Kidney capillary endothelial cell (primary cell): ENCODE measurements around the gene CPEB3.
"Not testable (repeated sequence)": the region's sequence is repeated elsewhere in the genome, so short reads cannot be mapped to it uniquely, and the experiment has no call there.

Experiments used
- DNase-seq: peaks from one replicate; pipeline ENCODE4 v3.0.0-alpha.2; 2018; ENCODE audit warnings: low spot score

CPEB3 gene

GRCh38 chr10:92142512-92142911 lies 148.4 kb downstream of the CPEB3 start:
- DNase-seq: no peak

DNA sequence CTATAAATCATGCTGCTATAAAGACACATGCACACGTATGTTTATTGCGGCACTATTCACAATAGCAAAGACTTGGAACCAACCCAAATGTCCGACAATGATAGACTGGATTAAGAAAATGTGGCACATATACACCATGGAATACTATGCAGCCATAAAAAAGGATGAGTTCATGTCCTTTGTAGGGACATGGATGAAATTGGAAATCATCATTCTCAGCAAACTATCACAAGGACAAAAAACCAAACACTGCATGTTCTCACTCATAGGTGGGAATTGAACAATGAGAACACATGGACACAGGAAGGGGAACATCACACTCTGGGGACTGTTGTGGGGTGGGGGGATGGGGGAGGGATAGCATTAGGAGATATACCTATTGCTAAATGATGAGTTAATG lies 149.7 kb downstream of the CPEB3 start:
- DNase-seq: not testable (repeated sequence)

DNA sequence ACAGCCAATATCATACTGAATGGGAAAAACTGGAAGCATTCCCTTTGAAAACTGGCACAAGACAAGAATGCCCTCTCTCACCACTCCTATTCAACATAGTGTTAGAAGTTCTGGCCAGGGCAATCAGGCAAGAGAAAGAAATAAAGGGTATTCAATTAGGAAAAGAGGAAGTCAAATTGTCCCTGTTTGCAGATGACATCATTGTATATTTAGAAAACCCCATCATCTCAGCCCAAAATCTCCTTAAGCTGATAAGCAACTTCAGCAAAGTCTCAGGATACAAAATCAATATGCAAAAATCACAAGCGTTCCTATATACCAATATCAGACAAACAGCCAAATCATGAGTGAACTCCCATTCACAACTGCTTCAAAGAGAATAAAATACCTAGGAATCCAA lies 156.8 kb downstream of the CPEB3 start:
- not testable (repeated sequence) for DNase-seq

GRCh38 chr10:92131275-92131820 lies 159.5 kb downstream of the CPEB3 start:
- DNase-seq: peak; percentile 33

DNA sequence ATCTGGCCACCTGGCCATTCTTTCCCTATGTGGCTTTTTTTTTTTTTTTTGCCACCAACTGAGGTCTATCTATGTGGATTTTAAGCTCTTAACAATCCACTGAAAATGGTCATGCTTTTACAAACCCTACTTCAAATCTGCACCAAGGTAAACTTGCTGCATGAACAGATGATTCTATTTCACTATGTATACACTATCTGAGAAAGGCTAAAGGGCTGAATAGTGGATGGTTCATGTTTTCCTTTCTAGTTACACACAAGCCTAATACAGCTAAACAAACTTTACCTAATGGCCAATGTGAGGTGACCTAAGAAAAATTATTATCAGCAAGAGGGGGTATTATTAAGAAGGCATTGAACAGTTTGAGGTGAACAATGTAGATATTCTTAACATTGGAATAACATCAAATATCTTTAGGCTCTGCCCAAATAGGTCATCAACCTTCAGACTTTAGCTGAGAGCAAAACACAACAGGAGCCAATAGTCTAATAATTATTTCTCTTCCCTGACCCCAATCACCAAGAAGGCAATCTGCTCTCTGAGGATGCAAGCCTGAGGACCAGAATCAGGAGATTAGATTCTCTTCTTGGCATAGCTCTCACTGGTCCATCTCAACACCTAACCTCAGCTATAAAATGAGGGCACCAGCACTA lies 160.1 kb downstream of the CPEB3 start:
- DNase-seq: no peak

GRCh38 chr10:92126100-92126650 lies 164.7 kb downstream of the CPEB3 start:
- no peak for DNase-seq

- no peak for DNase-seq
Observed at GRCh38 chr10:92125144-92125543, 165.7 kb downstream of the CPEB3 start.

GRCh38 chr10:92124616-92125143 lies 166.2 kb downstream of the CPEB3 start:
- no peak for DNase-seq

DNA sequence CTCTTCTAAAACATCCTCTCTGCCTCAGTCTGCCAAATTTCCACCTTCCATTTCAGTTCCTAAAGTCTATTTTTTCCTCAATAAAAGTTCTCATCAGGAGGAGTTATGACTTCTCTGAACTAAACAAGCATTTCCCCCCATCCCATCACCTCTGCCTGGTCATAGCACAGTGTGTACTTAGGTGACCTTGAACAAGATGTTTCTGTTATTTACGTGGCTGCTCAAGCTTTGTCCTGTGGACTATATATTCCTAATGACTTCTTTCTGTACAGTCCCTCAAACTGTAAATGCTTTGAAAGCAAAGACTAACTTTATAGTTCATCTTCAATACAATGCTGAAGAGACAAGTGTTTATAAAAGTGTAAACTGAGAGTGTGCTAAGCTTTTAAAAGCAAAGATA lies 166.9 kb downstream of the CPEB3 start:
- no peak for DNase-seq

- DNase-seq: no peak
Observed at GRCh38 chr10:92122941-92123450, 167.9 kb downstream of the CPEB3 start.

DNA sequence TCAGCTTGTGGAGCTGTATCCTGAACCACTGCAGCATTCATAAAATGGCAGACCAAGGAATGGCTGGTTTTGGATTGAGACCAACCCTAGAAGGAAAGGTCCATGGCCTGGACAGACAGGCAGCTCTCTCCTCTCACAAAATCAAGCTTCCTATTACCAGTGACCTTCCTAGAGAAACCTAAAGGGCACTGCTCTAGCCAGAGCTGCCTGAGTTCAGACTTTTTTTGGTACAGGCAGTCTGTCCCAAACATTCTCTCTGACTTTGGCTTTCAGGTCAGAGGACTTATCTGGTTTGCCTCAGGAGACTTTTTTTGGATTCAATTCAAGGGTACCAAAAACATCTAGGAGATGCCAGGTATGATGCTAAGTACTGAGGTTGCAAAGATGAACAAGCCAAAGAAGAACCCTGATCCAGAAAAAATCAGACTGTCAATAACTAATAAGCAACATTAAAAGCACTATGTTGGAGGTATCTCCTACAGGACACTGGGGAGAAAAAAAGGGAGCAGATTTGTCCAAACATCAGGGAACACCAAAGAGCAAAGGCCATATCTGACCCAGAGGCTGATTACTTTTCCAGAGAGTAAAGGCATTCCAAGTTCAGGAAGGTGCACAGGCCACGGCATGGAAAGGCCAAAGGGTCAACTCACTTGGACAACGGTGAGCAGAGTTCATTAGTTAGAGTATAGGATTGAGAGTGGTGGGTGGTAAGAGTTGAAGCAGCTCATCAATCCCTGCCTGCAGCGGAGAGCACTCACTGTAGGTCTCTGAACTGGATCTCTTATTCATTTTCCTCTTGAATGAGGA lies 169.0 kb downstream of the CPEB3 start:
- no peak for DNase-seq

DNA sequence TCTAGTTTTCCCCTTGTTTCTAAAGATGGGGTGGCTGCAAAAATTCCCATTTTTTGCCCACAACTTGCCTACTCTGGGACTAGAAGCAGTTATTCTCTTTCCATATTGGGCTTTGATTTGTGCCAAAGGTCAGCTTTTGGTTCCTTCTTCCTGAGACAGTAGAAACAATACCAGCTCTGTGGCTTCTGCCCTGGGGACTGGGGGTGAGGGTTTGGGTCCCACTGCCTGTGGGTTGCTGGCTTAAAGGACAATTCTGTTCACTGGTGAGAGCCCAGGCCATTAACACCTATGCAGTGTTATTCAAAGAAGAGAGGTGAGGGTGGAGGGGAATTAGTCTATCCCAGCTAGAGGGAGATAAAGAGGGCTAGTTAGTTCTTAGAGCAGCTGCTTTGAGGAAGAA lies 171.5 kb downstream of the CPEB3 start:
- no peak for DNase-seq

DNA sequence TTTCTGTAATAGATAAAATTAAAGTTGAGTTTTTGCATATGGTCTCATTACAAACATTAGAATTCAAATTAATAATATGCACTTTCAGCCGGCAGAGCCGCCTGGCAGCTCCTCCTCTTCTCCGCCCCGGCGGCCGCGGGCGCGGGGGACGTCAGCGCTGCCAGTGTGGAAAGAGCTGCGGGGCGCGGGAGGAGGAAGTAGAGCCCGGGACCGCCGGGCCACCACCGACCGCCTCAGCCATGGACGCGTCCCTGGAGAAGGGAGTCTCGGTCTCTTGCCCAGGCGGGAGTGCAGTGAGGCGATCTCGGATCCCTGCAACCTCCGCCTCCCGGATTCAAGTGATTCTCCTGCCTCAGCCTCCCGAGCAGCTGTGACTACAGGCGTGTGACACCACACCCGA lies 176.0 kb downstream of the CPEB3 start:
- DNase-seq: not testable (repeated sequence)

GRCh38 chr10:92113911-92114600 lies 176.8 kb downstream of the CPEB3 start:
- no peak for DNase-seq

GRCh38 chr10:92112462-92112861 lies 178.4 kb downstream of the CPEB3 start:
- DNase-seq: no peak

DNA sequence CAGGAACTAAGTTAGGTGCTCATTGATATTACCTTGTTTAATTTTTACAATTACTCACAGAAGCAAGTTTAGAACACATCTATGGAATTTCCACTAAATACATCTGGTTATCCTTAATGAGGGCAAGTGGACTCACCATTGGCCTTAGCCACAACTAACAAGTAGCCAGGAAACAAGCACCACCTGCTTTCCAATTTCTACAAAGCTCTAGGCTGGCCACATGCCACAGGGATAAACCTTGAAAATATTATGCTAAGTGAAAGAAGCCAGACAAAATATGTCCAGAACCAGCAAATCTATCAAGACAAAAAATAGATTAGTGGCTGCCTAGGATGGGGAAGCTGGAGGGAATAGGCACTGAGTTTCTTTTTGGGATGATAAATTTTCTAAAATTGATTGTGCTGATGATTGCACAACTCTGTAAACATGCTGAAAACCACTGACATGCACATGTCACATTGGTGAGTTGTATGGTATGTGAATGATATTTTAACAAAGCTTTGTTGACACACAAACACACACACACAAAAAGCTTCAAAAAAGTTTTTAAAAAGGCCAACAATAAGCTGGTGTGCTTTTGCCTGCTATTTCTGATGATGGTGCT lies 179.4 kb downstream of the CPEB3 start:
- DNase-seq: no peak

DNA sequence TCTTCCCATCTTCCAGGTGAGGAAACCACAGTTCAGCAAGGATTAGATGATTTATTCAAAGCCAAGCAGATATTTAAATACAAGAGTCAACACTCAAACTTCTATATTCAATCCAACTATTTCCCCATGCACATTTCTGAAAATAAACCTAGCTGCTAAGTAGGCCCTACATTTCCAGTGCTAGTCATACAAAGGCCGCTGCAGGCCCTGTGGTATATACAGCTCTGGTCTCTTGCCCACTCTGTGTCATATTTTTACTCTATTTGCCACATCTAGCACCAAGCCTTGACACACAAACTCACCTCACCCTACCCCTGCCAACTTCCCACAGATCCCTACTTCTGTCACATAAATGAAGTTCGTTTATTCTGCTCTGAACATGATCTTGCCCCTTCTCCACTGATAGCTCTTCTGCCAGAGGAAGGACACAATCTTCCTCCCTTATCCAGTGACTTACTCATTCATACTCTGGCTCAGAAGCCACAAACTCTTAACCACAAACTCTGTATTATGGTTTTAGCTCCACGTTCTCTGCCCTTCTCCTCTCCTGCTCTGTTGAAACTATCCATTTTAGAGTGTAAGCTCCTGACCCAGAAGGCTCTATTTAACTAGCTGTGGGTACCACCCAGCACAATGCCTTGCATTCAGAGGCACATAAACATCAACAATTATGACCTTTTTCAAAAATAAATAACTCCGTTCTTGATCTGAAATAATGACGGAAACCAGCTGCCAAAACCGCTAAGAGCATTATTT lies 180.7 kb downstream of the CPEB3 start:
- DNase-seq: no peak

DNA sequence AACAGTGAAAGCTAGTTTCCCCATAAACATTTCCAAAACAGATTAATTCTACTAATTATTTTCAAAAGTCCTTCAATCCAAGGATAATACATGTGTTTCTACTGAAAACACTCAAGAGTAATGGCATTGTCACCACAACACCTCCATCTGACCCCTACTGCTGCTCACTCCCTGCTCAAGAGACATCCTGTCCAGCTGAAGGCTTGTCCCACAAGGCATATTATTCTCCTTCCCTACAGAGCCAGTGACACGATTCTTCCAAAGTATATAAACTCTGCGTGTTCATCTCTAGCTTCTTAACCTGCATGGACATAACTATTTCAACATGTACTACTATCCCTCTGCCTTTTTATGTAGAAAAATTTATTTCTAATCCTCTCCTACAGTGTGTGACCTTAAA lies 182.1 kb downstream of the CPEB3 start:
- DNase-seq: no peak

DNA sequence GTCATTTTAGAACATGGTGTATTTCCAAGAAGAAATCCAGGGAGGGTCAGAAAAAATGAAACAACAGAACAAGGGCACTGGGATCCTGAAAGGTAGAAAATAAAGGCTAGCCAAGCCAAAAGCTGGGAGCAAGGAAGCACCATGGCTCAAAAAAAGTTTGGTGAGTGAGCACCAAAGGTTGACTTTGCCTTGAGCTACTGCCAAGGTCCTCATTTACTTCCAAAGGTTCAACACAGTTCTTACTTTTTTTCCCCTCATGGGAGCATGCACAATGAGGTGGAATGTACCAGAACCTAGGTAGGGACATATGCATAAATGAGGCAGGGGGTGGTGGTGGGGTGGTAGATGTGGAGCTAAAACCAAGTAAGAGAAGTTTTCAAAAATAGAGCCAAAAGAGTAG lies 182.8 kb downstream of the CPEB3 start:
- no peak for DNase-seq

GRCh38 chr10:92103376-92104090 lies 187.3 kb downstream of the CPEB3 start:
- no peak for DNase-seq
